ENCODE measurements around the gene DGKA. TPM values are rescaled to one million over a fixed set of nuclear protein-coding genes. Genes with fewer than 3 reads are reported as not detected.

The DGKA gene
- total RNA-seq, 1 donor from 2014 or later: 53.7 TPM

DNA sequence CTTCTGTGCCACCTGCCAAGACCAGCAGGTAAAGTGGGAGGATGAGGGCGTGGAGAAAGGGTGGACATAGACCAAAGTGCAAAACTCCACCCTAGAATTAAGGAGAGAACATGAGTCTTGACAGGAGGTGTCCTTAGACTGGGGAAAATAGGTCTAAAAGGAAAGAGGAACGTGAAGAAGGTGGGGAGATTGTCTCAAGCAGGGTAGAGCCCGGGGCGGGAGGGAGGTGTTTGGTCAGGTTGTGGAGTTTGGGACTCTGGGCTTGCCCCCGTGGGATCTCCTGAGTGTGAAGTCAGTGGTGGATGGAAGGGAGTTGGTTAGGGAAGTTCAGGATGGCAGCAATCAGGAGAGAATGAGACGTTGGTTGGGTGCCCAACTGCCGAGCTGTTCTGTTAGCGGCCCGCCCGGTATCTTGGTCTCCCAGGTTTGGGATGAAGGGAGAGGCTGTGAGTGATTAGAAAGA lies 386 bp downstream of the DGKA start:
- DNase-seq (ENCODE audit: extremely low read depth, low read depth, low spot score): no peak

DNA sequence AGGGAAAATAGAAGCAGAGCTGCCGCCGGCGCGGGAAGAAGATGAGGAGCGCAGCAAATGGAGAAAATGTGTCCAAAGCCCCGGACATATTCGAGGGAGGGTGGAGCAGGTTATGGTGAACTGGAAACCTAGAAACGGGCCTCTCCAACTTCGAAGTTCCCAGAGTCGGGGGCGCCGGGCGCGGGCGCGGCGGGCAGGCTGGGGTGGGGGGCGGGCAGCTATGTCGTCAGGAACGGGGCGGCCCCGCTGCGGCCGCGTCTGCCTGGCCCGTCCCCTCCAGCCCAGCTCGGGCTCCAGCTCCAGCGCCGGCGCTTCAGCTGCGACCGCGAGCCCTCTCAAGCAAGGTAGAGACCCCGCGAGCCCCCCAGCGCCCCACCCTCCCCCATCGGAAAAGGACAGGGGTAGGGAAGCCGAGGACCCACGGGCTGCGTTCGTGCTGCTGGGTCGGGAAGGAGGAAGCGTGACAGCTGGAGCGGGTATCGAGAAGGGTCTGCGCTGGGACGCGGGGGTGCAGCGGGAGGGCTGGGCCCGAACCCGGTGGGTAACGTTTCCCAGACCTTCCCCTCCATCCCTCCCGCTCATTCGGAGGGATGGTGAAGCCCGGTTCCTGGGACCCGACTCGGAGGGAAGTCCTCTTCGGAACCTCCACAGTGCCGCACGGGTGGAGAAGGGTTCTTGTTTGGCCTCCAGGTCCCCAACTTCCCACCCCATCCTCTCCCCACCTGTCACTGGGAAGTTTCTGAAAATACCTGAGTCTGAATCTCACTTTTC lies 1.0 kb downstream of the DGKA start:
- DNase-seq (ENCODE audit: extremely low read depth, low read depth, low spot score): no peak

GRCh38 chr12:55932551-55932910 lies 1.6 kb downstream of the DGKA start:
- no peak for DNase-seq (ENCODE audit: extremely low read depth, low read depth, low spot score)

DNA sequence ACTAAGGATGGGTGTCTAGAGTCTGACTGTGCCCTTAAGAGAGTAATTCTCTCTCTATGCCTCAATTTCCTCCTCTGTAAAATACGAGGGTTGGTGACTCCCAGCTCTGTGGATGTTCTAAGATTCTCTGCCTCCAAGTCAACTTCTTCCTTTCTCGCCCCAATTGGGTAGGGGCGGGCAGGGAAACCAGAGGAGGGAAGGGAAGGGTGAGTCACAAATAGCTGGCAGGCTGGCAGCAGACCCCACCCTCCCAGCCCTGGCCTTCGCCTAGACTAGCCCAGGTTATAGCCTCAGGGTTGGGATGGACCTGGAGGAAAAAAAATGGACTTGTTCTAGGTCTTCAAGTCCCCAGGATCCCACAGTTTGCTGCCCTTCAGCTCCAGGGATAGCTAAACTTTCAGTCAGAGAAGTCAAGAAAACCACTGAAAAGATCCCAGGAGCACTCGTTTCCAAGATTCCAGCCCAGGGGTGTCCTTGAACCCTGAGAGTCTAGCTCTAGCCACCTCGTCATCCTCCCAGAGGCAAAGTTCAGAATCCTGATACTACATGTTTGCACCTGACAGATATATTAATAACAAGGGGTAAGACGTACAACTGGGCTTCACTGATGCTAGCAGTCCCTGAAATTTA lies 2.3 kb downstream of the DGKA start:
- DNase-seq (ENCODE audit: extremely low read depth, low read depth, low spot score): no peak

- no peak for DNase-seq (ENCODE audit: extremely low read depth, low read depth, low spot score)
Measured at GRCh38 chr12:55933799-55934742, 3.1 kb downstream of the DGKA start.

DNA sequence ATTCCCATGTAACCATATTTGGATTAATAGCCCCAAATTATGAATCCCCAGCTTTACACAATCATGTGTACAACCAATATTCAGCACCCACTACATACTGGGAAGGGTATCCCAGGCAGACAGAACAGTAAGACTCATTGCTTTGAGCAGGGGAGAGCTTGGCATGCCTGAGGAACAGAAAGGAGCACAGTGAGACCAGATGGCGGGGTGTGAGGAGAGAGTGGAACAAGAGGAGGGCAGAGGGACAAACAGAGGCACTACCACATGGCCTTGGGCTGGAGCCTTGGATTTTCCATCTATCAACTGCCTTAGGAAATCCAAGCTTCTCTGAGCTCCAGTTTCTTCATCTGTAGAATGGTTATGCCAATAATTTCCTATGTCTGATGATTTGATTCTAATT lies 3.8 kb downstream of the DGKA start:
- no peak for DNase-seq (ENCODE audit: extremely low read depth, low read depth, low spot score)

DNA sequence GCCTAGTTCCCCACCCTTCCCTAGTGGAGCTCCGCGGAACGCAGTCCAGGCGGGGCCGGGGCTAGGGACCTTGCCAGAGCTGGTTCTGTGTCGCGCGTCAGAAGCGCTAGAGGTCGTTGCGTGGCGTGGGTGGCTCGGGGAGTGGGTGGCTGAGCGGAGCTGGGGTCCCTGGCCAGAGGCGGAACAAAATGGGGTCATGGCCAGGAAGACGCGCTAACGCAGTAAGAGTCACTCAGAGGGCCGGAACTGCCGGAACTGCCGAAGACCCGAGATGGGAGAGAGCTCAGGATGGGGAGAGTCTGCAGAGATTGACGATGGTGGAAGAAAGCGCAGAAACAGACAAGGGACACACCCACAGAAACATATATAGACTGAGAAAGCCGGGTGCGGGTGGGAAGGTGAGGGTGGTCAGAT lies 4.8 kb downstream of the DGKA start:
- DNase-seq (ENCODE audit: extremely low read depth, low read depth, low spot score): no peak

- no peak for DNase-seq (ENCODE audit: extremely low read depth, low read depth, low spot score)
Measured at GRCh38 chr12:55937981-55938380, 7.0 kb downstream of the DGKA start.

- no peak for DNase-seq (ENCODE audit: extremely low read depth, low read depth, low spot score)
Measured at GRCh38 chr12:55938826-55939501, 8.0 kb downstream of the DGKA start.

GRCh38 chr12:55940065-55940732 lies 9.2 kb downstream of the DGKA start:
- no peak for DNase-seq (ENCODE audit: extremely low read depth, low read depth, low spot score)

GRCh38 chr12:55942055-55942454 lies 11.1 kb downstream of the DGKA start:
- DNase-seq (ENCODE audit: extremely low read depth, low read depth, low spot score): no peak

DNA sequence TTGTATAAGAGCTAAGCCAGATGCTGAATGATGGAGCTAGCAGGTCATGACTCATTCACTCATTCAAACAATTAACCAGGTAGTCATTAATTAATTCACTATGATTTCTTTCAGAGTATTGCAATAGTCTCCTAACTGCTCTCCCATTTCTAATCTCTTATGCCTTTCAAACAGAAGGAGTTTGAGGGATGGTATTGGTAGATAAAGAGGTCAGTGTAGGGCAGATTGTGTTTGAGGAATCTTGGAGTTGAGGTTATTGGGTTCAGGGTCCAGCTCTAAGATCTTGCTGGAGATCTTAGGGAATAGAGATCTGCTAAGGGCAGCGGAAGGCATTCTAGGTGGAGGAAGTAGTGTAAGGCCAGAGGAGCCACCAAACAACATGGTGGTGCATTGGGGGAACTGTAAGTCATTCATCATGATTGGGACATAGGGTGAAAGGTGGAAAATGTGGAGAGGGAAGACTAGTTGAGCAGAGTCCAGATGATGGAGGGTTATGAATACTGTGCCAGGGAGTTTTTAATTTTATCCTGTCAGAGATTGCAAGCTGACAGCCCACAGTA lies 11.7 kb downstream of the DGKA start:
- no peak for DNase-seq (ENCODE audit: extremely low read depth, low read depth, low spot score)

- DNase-seq (ENCODE audit: extremely low read depth, low read depth, low spot score): no peak
Measured at GRCh38 chr12:55946553-55946952, 15.6 kb downstream of the DGKA start.

DNA sequence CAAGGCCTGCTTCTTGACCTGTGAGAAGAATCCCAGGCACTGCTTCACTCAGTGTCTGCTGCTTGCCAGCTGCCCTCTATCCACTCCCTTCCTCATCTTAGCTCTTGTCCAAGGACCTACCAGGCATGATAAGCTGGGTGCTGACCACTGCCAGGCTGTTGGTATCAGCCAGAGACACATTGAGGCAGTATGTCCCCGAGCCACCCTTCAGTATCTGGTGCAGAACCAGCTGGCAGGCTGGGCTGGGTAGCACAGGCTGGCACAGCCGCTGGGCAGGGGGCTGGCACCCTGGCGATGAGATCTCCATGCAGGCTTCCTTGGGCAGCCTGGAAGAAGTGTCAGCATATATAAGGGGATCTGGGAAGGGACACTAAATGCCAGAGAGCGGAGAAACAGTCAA lies 24.4 kb downstream of the DGKA start:
- no peak for DNase-seq (ENCODE audit: extremely low read depth, low read depth, low spot score)

- no peak for DNase-seq (ENCODE audit: extremely low read depth, low read depth, low spot score)
Measured at GRCh38 chr12:55955800-55956508, 25.0 kb downstream of the DGKA start.

DNA sequence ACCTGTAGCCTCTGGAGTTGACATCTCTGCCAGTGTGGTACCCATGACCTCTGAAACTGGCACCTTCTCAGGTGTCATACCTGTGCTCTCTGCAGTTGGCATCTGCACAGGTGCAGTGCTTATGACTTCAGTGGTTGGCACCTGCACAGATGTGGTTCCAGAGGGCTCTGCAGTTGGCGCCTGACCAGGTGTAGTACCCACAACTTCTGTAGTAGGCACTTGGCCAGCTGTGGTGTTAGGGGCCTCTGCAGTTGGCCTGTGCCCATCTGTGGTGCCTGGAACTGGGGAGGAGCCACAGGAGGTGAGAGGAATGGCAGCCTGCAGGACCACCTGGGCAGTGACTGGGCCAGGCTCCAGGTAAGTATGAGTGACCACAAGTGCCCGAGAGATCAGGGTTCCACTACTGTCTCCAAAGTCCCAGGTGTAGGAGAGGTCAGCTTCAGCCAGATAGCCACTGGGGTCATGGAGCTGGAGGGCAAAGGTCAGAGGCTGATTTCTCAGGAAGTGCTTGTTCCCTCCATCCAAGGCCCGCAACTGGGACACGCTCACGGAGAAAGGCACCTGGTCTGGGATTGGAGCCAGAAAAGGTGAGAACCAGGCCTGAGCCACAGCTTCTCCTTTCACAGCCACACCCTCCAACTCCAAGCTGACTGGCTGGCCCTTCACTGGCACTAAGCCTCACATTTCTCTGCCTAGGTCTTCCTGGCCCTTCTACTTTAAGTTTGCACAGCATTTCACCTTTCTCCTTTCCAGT lies 26.3 kb downstream of the DGKA start:
- no peak for DNase-seq (ENCODE audit: extremely low read depth, low read depth, low spot score)

DNA sequence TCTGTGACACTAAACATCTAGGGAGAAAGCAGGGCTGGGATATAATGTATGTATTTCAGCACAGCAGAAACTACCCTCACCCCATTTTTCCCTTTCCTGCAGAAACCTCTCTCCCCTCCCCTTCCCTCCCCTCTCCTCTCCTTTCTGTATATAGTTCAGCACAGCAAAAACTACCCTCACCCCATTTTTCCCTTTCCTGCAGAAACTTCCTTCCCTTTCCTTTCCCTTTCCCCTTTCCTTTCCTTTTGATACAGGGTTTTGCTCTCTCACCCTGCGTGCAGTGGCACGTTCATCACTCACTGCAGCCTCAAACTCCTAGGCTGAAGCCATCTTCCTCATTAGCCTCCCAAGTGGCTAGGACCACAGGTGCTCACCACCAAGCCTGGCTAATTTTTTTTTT lies 32.8 kb downstream of the DGKA start:
- no peak for DNase-seq (ENCODE audit: extremely low read depth, low read depth, low spot score)

GRCh38 chr12:55965240-55965639 lies 34.3 kb downstream of the DGKA start:
- DNase-seq (ENCODE audit: extremely low read depth, low read depth, low spot score): no peak
